Epithelial cell of esophagus (primary cell): Measurements from ENCODE around the gene SLC37A1.

Source experiments
- DNase-seq: peaks from one replicate; pipeline ENCODE4 v3.0.0; 2010; ENCODE audit warnings: low read depth
- H3K4me3 ChIP-seq: 2 replicates; pipeline ENCODE4 v1.5.1; 2011; ENCODE audit warnings: mild to moderate bottlenecking, low read length, control low read depth
- TF ChIP-seq, protein P1 (sequence below): IDR thresholded peaks from 2 replicates; pipeline ENCODE4 v1.5.1; 2011; ENCODE audit warnings: low read depth, mild to moderate bottlenecking, low read length, control low read depth, inconsistent platforms; ENCODE audit not compliant: insufficient read depth; ENCODE audit errors: missing control alignments

SLC37A1 gene

GRCh38 chr21:42542196-42542595, 28.5 kb downstream of the SLC37A1 start:
- H3K4me3 ChIP-seq = no peak overlapping the region
- no peak for DNase-seq
- TF ChIP-seq, protein P1, sequence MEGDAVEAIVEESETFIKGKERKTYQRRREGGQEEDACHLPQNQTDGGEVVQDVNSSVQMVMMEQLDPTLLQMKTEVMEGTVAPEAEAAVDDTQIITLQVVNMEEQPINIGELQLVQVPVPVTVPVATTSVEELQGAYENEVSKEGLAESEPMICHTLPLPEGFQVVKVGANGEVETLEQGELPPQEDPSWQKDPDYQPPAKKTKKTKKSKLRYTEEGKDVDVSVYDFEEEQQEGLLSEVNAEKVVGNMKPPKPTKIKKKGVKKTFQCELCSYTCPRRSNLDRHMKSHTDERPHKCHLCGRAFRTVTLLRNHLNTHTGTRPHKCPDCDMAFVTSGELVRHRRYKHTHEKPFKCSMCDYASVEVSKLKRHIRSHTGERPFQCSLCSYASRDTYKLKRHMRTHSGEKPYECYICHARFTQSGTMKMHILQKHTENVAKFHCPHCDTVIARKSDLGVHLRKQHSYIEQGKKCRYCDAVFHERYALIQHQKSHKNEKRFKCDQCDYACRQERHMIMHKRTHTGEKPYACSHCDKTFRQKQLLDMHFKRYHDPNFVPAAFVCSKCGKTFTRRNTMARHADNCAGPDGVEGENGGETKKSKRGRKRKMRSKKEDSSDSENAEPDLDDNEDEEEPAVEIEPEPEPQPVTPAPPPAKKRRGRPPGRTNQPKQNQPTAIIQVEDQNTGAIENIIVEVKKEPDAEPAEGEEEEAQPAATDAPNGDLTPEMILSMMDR = no peak

DNA sequence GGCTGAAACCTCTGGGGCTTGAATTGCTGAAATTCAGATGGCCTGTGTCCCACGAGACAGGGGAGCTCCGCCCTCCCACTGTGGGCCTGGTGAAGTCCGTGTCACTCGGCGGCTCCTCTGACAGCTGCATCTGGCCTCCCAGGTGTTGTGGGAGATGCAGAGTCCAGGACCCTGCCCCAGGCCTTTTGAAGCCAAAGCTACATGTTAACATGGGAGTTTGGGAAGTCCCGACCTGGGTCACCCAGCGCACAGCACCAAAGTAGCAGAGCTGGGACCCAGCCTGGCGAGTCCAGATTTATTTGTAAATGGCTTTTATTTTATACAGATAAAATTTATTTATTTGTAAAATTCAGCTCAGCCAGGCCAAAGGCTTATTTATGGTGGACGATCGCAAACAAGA, 28.9 kb downstream of the SLC37A1 start:
- DNase-seq = no peak
- no peak overlapping the region for H3K4me3 ChIP-seq
- TF ChIP-seq, protein P1 = no peak

DNA sequence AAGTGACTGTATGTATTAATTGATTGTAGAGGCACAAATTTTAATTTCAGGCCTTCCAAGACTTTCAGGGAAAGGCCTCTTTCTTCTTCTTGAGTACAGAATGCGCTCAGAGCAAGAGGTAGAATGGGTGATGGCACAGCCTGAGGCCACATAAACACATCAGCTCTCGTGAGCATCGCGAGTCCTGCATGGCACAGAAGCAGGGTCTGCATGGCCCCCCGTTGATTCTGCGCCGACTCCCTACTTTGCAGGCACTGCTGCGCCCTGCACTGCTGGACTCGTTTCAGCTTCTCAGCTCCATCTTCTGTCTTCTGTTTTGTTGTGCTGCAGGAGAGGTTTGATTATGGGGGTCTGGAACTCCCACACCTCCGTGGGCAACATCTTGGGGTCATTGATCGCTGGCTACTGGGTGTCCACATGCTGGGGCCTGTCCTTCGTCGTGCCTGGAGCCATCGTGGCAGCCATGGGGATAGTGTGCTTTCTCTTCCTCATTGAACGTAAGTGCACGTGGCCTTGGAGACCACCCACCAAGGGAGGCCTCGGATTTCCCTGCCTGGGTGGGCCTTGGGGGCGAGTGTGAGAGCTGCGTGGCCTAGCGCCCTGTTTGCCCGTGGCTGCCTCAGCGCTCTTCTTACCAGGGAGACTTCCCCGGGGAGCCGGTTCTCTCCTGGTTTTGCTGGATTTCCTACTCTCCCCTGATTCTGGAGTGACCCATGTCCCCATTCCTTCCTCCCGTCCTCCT, 29.6 kb downstream of the SLC37A1 start:
- DNase-seq = no peak
- TF ChIP-seq, protein P1 = no peak
- no peak overlapping the region for H3K4me3 ChIP-seq

DNA sequence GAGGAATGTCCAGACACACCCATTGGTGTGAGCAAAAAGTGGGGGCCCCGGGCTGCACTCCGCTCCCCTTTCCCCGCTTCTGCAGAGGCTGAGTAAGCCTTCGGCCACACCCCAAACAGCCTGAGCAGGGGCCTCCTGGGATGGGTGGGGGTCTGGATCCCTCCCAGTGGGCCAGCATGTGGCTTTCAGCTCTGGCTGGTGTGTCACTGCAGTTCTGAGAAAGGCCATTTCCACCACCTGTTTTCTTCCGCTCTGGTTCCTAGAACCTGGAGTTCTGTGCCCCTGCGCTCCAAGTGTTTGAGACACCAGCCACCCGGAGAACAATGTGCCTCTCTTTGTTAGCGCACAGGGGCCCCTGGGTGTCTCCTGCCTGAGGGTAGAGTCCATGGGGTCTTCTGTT, 30.9 kb downstream of the SLC37A1 start:
- H3K4me3 ChIP-seq = no peak overlapping the region
- TF ChIP-seq, protein P1 = no peak
- no peak for DNase-seq

DNA sequence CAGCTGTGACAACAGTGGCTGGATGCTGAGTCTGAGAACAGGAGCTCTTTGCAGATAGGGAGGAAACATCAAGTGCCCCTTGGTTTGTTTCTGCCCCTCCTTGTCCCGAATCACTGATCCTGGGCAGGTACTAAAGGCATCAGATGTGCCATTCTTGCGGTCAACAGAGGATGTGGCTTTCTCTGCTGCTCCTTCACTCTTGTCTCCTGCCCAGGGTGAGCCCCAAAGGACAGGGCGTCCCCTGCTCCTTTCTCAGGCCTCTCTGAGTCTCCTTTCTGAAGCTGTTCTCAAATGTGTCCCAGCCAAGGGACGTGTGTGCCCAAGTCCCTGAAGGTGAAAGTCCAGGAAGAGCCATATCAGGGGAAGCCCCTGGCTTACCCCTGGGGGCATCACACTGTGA, 31.7 kb downstream of the SLC37A1 start:
- DNase-seq = no peak
- TF ChIP-seq, protein P1 = no peak
- no peak overlapping the region for H3K4me3 ChIP-seq

DNA sequence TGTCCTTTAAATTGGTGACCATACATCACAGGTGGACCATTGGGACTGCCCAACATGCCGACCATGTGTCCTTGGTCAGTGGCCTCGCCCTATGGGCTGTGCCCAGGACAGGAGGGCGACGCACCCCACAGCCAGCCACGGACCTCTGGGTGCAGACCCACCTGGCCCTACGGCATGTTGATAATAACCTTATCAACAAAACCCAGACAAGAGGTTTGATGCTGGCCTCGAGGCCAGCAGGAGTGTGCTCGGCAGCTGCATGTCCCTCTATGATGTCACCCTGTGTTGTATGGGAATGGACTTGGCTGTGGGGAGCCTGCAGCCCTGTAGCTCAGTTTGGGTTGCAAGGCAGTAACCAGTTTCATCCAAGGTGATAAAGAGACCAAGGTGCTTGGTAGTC, 32.1 kb downstream of the SLC37A1 start:
- TF ChIP-seq, protein P1 = no peak
- H3K4me3 ChIP-seq = no peak overlapping the region
- DNase-seq = no peak

GRCh38 chr21:42546433-42546832, 32.8 kb downstream of the SLC37A1 start:
- H3K4me3 ChIP-seq = no peak overlapping the region
- no peak for DNase-seq

More at GRCh38 chr21:42546433-42546832, 32.8 kb downstream of the SLC37A1 start:
- TF ChIP-seq, protein P1 = no peak
